Measurements from ENCODE around the gene STX18.

The STX18 gene

DNA sequence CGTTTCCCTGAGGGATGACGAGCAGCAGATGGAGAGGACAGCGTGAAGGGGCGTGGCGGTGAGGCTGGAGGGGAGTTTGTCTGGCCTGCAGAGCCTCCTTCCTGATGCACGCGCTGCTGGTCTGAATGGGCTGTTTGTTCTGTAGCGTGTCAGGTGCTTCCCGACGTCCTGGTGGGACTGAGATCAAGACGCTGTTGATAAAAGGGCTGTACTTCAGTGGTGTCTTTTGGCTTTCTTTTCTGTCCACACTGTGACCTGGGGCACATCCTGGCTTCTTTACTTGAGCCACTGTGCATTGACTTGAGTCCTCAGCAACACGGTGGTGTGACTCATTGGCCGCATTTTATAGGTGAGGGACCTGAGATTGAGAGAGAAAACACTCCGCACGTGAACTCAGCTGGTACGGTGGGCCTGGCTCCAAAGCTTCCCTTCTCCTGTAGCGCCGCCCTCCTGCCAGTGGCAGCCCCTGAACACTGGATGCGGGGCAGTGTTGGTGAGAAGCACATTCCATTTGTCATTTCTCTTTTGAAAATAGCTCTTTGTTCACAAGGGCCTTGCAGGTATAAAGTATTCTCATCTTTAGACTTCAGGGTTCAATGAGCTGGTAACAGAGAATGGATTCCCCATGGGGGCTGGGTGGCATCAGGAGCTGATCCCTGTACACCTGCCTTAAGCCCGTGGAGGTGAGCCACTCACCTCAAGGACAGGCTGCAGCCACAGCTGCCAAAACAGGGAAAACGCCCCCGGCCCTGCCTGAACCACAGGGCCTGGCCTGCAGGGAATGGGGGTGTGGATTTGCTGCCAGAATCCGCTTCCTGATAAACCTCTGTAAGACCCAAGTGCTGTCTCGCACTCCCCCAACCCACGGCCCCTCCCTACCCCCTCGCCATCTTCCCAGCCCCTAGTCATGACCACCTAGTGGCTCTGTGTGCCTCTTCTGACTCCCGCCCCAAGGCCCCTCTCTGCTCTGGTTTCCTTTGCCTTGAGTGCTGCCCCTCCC, 125.7 kb downstream of the STX18 start:
- DNase-seq: no peak

GRCh38 chr4:4415107-4415805, 126.6 kb downstream of the STX18 start:
- DNase-seq: no peak

GRCh38 chr4:4413806-4414205, 128.0 kb downstream of the STX18 start:
- no peak for DNase-seq

- no peak for DNase-seq
Measured at GRCh38 chr4:4413373-4413725, 128.5 kb downstream of the STX18 start.

DNA sequence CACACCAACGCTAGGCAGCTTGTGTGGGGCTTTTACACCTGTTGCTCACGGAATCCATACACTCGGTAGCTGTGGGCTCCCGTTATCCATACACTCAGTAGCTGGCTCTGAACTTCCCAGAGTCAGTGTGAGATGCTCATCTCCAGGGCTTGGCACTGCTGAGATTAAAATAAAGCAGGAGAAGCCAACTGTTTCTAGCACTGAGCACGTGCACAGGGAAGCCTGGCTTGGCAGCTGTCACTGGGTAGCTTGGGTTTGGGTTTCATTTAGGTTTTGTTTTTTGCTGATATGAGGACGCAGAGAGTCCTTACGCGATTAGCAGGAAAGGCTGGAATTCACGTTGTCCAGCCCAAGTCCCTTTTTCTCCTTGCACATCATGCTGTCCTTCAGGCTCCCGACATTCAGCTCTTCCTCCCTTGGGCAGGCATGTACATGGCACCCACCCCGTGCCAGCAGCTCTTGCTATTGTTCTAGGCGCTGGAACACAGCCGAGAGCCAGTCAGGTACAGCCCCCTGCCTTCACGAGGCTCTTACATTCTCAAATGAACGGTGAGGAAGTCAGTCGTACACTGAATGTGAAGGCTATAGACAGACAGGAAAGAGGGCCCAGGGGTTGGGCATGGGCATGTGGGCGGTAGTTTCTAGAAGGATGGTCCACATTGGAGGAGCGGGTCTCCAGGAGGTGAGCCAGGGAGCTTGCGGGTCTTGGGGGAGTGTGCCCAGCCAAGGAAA, 129.0 kb downstream of the STX18 start:
- no peak for DNase-seq

- no peak for DNase-seq
Measured at GRCh38 chr4:4411906-4412305, 129.9 kb downstream of the STX18 start.

DNA sequence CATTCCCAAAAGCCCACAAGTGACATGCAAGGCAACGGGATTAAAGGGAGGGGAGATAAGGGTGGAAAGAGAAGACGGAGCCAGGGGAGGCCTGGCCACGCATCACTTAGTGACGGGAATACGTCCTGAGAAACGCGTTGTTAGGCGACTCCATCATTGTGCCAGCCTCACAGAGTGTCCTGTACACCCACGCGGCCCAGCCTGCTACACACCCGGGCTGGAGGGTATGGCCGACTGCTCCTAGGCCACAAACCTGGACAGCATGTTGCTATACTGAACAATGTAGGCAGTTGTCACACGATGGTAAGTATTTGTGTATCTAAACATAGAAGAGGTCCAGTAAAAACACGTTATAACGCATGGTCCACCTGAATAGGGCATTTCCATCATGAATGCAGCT, 131.6 kb downstream of the STX18 start:
- DNase-seq: no peak

GRCh38 chr4:4409416-4410115, 132.3 kb downstream of the STX18 start:
- no peak for DNase-seq

GRCh38 chr4:4408576-4409335, 133.1 kb downstream of the STX18 start:
- no peak for DNase-seq

DNA sequence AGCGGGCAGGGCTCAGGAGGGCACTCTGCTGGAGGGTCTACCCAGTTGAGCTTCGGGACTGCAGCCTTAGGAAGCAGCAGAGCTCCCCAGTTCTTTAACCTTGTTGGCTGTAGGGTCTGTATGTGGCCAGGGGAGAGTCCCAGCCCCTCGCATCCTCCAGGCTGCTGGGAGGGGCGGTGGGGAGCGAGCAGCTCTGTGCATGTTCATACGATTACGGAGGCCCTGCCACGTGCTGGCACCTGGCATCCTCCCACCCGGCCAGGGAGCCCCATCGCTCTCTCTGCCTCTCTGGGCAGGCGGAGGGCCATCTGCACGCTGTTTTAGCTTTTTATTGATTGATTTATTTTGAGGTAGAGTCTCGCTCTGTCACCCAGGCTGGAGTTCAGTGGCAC, 133.7 kb downstream of the STX18 start:
- no peak for DNase-seq

GRCh38 chr4:4407299-4408131, 134.3 kb downstream of the STX18 start:
- DNase-seq: no peak

DNA sequence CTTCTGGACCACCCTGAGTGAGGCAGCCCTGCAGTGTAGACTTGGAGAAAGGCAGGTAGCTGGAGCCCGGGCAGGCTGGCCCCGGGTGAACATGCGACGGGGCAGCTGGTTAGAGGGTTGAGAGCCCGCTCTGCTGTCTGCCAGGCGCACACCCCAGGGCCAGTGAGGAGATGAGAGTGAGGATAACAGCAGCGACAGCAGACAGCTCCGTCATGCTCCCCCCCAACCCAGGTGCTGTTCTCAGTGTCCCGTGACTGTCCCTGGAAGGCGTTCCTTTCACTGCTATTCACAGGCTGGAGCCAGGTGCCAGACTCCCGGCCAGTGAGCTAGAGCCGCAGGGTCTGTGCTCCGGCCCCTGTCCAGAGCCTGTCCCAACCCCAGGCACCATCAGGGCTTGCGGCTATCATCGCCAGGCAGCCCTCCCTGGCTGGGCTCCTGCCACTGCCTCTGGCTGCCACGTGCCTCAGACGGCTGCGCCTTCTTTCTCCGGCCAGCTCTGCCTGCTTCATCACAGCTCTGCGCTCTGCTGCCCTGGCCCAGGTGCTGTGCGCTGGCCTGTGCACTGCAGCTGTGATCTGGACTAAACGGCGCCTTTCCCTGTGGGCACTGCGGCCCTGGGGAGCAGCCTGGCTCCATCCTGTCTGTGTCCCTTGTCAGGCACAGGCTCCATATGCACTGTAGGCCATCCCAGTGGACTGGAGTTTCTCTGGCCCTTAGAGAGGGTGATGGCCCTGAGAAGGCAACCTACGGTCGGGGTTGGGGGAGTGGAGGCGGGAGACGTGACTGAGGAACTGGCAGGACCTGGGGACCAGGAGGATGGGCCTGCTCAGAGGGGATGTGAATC, 135.2 kb downstream of the STX18 start:
- no peak for DNase-seq

- no peak for DNase-seq
Measured at GRCh38 chr4:4405358-4405962, 136.4 kb downstream of the STX18 start.

DNA sequence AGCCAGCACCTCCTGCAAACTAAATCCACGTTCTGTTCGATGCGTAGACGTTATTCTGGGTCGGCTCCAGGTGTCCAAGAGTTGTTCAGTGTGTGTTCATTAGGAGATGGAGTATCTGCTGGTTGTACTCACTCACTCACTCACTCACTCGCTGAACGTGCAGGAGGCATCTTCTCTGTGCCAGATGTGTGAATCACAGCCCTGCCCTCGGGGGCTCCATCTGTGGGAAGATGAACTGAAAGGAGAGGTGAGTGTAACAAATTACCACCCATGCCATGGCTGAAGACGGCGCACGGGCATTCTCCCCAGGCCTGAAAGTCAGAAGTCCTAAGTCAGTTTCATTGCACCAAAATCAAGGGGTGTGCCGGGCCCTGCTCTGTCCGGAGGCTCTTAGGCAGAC, 138.9 kb downstream of the STX18 start:
- no peak for DNase-seq

DNA sequence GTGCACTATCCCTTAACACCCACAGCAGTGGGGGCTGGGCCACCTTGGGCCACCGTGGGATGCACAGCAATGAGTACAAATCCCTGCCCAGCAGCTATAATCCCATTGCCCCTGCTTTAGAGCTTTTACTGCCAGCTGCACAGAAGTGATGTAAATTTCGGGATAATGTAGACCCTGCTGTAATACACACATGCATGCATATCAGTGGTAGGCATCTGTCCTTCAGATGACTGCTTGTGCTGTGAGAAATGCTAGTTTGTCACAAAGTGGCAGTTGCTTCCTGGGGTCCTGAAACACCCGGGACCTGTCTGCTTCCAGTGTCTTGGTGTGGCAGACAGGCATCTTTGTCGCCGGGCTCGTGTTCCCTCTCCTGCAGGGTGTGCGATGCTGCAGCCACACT, 140.8 kb downstream of the STX18 start:
- no peak for DNase-seq

DNA sequence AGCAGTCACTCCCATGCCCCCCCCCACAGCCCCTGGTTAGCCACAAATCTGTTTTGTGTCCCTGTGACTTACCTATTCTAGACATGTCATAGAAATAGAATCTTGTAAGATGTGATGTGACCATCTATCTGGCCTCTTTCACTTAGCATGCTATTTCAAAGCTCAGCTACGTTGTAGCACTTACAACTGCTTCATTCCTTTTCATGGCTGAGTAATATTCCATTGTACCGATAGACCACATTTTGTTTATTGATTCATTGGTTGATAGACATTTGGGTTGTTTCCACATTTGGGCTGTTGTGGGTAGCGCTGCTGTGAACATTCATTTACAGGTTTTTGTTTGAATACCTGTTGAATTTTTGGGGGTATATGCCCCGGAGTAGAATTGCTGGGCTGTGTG, 143.4 kb downstream of the STX18 start:
- DNase-seq: no peak

DNA sequence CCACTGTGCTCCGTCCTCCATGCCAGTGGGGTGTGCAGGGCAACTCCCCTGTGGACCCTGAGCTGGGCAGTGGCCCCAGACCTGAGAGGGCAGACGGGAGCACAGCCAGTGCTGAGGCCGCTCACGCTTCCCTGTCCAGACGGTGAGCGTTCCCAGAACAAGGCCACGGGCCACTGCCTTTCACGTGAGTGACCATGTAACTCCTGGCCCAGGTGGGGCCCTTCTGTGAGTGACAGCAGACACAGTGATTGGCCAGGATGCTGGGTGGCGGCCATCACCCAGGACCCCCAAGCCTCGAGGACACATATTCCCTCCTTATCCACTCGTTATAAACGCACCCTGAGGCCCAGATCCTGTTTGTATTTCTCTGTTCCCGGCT, 144.4 kb downstream of the STX18 start:
- no peak for DNase-seq

DNA sequence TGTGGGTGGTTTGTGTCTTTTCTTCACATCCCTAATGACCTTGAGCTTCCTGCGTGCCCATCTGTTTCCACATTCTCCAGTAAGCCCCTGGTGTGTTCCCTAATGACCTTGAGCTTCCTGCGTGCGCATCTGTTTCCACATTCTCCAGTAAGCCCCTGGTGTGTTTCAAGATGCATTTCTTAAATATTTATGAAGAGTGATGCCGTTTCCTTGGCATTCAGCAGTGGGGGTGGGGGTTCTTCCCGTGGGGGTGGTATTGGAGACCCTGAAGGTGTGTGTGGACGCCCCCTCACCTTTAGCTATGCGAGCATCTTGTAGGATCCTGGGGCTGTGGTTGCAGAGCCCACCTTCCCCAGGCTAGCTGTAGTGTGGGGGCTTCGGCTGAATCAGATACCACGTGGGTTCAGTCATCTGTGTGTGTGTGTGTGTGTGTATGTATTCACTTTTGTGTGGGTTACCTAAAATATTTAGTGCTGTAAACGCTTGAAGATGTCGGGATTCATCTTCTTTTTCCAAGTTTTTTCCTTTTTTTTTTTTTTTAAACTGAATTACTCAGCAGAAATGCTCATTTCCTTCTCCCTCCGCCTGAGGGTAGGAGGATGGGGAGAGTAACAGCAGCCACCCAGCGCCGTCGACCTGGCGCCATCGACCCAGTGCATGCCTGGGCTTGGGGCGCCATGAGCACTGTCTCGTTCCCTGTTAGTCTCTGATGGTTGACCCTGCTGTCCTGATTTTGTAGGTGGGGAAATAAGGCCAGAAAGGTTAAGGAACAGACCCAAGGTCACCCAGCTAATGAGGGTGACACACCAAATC, 145.0 kb downstream of the STX18 start:
- no peak for DNase-seq
